Fibroblast of peridontal ligament (primary cell): ENCODE results near the gene RPS6KA1.

Experiments
- DNase-seq: peaks from one replicate; pipeline ENCODE4 v3.0.0-alpha.2; 2010; ENCODE audit errors: extremely low read depth

Gene RPS6KA1

GRCh38 chr1:26531651-26532131 is 2.1 kb downstream of the RPS6KA1 start:
- no peak for DNase-seq

GRCh38 chr1:26533951-26534509 is 4.5 kb downstream of the RPS6KA1 start:
- no peak for DNase-seq

- no peak for DNase-seq
Observed at GRCh38 chr1:26535201-26535600, 5.6 kb downstream of the RPS6KA1 start.

- no peak for DNase-seq
Observed at GRCh38 chr1:26536081-26536480, 6.5 kb downstream of the RPS6KA1 start.

- DNase-seq, result no peak
Observed at GRCh38 chr1:26536521-26536920, 7.0 kb downstream of the RPS6KA1 start.

- peak; percentile 32 for DNase-seq
Observed at GRCh38 chr1:26537951-26538352, 8.4 kb downstream of the RPS6KA1 start.

- DNase-seq, result peak; percentile 30
Observed at GRCh38 chr1:26538480-26539412, 9.2 kb downstream of the RPS6KA1 start.

GRCh38 chr1:26539722-26540121 is 10.2 kb downstream of the RPS6KA1 start:
- no peak for DNase-seq

- DNase-seq, result no peak
Observed at GRCh38 chr1:26540351-26540750, 10.8 kb downstream of the RPS6KA1 start.

- DNase-seq, result no peak
Observed at GRCh38 chr1:26541431-26541815, 11.9 kb downstream of the RPS6KA1 start.

GRCh38 chr1:26541816-26542711 is 12.5 kb downstream of the RPS6KA1 start:
- DNase-seq, result peak; percentile 23

GRCh38 chr1:26542771-26543451 is 13.3 kb downstream of the RPS6KA1 start:
- no peak for DNase-seq

GRCh38 chr1:26543462-26543861 is 13.9 kb downstream of the RPS6KA1 start:
- no peak for DNase-seq

GRCh38 chr1:26544126-26544525 is 14.6 kb downstream of the RPS6KA1 start:
- no peak for DNase-seq

- no peak for DNase-seq
Observed at GRCh38 chr1:26545969-26546323, 16.4 kb downstream of the RPS6KA1 start.

- no peak for DNase-seq
Observed at GRCh38 chr1:26546375-26546774, 16.8 kb downstream of the RPS6KA1 start.

GRCh38 chr1:26546819-26547218 is 17.3 kb downstream of the RPS6KA1 start:
- no peak for DNase-seq

GRCh38 chr1:26548841-26549240 is 19.3 kb downstream of the RPS6KA1 start:
- DNase-seq, result no peak

- no peak for DNase-seq
Observed at GRCh38 chr1:26550946-26551345, 21.4 kb downstream of the RPS6KA1 start.

GRCh38 chr1:26552720-26553119 is 23.2 kb downstream of the RPS6KA1 start:
- no peak for DNase-seq

GRCh38 chr1:26553942-26554682 is 24.6 kb downstream of the RPS6KA1 start:
- no peak for DNase-seq
